GM19043 (cell line): ENCODE measurements around the gene GRID1.
"Not testable (repeated sequence)": the region's sequence is repeated elsewhere in the genome, so short reads cannot be mapped to it uniquely, and the experiment has no call there.

Experiments
- ATAC-seq: cut with Tn5 transposase; IDR thresholded peaks from one replicate; pipeline ENCODE4 v1.9.1; 2021; ENCODE audit warnings: low read depth; ENCODE audit not compliant: unreplicated experiment

The GRID1 gene

DNA sequence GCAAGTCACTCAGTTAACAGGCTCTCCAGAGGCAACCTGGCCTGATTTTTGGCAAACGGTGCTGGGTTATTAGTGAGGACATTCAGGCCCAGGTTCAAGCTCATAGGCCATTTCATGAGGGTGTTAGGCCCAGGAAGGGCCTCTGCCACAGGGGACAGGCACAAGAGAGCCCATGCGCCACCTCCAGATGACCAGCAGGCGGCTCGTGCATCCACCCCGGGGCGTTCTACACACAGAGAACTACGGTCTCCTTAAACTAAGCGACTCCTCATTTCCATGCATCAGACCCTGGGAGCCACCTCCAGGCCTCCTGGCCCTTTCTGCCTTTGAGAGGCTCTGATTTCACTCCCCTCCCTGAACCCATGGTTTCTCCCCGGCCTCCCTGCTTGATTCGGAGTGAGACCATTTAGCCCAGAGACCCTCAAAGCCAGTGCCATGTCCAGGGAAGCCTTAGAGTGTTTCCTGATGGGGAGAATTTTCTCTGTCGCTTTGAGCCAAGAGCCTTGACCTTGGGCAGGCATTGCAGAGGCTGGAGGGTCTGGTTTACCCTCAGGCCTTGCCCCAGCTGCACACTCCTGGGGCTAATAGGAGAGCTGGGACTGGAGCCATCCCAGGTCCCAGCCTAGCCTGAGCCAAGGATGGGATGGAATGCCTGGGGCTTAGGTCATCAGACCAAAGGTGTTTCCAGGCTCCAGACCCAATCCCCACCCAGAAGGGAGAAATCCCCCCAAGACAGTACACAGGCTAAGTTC, 188.0 kb downstream of the GRID1 start:
- ATAC-seq: no peak

DNA sequence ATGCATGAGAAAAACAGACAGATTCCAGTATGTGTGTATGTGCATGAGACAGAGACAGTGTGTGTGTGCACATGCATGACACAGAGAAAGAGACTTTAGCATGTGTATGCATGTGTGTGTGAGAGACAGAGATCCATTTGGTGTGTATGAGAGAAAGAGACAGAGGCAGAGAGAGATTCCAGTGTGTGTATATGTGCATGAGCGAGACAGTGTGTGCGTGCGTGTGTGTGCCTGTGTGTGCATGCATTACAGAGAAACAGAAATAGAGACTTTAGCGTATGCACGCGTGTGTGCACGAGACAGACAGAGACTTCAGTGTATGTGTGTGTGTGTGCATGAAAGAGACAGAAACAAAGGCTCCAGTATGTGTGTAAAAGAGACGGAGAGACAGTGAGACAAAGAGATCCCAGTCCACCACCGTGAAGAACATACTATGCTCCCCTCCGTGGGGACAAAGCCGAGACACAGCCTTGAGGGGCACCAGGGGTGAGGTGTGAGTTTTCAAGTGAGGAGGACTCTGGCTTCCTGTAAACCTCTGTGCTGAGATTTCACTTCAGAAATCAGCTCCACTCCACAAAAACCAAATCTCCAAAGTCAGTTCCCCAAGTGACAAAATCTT, 188.9 kb downstream of the GRID1 start:
- ATAC-seq: no peak

DNA sequence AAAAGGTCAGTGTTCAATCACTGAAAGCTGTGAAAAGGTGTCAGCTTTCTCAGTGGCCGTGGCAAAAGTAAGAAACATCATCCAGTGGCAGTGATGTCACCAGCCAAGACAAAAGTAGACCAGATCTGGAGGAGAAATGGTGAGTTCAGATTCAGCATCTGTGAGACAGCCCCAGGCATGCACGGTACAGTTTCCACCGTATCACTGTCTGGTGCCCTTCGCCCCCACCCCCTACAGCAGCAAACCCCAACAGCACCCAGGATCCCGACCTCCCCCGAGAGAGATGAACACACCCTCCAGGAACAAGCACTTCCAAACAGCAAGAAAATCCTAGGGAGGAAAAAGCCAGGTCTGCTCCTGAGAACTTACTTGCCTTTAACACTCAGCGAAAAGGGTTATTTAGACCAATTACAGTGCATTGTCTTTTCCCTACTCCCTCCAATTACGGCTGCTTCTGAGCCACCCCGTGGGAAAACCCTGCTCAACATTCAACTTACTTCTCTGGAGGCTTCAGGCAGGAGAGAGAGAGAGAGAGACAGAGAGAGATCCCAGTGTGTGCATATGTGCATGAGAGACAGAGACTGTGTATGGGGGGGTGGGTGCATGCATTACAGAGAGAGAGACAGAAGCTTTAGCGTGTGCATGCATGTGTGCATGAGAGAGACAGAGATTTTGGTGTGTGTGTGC, 189.6 kb downstream of the GRID1 start:
- no peak for ATAC-seq

DNA sequence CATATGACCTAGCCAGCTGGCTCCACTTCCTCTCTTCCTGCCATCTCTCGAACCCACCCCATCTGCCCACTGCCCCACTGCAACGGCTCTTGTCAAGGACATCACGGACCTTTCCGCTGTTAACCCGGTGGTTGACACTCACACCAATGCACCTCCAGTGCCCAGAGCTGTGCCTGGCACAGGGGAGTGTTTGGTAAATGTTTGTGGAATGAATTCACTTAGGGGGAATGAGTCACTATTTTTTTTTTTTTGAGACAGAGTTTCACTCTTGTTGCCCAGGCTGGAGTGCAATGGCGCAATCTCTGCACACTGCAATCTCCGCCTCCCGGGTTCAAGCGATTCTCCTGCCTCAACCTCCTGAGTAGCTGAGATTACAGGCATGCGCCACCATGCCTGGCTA, 191.1 kb downstream of the GRID1 start:
- not testable (repeated sequence) for ATAC-seq

DNA sequence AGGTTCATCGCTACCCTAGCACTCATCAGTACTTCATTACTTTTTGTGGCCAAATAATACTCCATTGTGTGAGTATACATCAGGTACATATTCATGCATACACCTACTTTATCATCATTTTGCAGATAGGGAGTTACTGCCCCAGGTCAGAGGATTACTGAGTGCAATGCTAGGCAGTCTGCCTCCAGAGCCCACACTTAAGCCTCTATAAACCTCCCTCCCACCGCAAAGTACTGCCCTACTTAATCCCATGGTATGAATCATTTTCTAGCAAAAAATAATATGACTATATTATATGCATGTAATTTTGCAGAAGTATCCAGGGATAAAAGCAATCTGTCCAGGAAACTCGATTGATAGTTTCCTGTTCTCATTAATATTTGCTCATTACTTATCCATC, 194.3 kb downstream of the GRID1 start:
- ATAC-seq: no peak

DNA sequence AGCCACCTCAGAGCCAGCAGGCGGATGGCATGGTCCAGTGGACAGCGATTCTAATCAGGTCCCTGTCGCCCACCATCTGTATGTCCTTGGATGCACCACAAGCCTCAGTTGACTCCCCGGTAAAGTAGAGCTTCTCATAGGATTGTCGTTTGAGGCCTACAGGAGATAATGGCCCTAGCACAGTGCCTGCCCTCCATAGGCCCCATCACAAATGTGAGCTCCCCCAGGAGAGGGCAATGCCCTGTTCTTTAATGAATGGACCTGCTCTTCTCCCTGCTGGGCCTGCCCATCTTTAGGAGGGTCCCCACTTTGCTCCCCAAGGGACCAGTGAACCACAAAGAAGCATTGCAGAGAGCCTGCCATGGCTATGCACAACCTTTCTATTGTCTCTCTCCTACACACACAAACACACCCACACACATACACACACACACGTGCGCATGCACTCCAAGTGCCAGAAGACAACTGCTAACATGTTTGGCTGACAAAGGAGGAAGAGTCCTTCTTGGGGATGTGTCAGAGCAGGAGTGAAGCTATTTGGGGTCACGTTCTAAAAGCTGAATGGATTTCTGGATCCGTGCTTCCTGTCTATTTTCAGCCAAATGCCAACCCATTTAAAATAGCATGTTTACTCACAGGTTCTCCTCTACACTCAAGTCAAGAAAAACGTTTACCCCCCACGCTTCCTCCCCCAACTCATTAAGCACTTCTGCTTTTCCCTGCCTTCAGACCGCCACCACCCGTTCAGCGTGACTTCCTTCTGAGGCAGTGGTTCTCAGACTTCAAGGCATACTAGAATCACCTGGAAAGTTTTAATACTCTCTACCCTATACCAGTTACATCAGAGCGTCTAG, 196.1 kb downstream of the GRID1 start:
- ATAC-seq: no peak

DNA sequence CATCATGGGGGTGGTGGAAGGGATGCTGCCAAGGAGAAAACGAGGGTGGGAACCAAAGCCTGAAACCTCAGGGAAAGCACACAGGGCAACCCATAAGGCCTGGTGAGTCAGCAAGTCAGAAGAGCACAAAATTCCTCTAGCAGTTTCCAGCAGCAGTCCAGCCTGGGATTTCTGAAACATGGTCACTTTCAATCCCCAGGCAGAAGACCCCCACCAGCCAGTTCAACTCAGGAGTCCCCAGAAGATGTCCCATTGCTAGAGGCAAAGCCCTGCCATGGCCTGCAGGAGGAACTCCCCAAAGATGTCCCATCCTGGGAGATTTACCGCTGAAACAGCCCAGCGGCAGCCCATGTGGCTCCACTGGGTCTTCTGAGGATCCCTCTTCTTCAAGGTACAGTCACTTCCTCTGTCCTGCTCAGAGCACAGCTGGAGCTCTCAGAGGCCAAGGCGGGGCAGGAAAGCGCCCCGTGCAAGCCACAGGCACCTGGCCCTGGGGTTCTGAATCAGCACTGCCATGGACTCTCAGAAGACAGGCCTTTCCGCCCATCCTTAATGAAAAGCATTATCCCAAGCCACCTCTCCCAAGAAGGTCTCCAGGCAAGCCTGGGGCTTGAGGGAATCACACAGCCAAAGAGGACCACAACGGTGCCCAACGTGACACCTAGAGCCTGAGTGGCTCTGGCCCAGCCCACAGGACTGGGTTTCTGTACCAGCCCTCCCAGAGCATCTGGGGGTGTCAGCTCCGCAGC, 196.9 kb downstream of the GRID1 start:
- ATAC-seq: no peak

DNA sequence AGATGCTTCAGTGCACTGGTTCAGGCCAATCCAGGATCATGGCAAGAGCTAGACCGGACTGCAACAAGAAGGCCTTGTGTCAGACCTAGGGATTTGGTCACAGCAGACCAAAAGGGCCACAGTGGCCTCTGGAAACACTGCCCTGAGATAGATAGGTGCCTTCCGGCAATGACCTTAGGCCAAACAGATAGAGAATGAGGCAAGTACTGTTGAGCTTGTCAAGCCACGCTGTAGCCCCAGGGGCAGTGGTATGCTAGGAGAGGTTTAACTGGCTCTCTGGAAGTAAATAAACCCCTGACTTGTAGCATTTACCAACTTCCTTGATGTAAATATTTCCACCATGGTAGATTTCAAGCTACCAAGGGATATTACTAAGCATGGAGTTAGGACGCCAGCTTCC, 197.5 kb downstream of the GRID1 start:
- ATAC-seq: no peak

DNA sequence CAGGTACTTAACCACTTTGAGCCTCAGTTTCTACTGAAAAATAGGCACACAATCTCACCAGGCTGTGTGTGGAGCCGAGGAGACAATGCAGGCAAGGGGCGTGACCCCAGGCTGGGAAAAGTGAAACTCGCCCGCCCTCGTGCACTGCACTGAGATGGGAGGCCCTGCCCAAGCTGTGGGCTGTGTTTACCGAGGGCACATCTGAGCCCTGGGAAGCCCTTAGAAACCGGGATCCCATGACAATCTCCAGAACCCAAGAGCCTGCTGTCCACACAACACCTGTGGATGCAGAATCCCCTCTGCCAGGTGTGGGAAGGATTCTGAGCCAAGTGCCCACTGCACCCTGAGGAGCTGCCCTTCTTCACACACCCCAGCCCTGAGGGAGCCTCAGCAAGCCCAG, 198.3 kb downstream of the GRID1 start:
- no peak for ATAC-seq

DNA sequence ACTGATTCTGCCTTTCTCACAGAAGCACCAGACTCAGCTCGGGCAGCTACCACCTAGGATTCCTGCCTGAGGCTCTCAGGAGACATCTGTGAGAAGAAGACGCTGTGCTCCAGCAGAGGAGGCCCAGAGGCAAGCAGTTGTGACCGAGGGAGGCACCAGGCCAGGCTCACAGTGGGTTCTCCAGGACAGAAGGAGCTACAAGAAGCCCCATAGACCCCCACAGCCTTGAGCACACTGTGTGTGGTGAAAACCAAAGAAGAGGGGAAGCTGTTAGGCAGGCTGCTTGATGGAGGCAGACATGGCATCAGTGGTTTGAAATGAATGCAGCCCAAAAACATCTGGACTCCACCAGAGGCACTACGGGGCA, 198.8 kb downstream of the GRID1 start:
- no peak for ATAC-seq

DNA sequence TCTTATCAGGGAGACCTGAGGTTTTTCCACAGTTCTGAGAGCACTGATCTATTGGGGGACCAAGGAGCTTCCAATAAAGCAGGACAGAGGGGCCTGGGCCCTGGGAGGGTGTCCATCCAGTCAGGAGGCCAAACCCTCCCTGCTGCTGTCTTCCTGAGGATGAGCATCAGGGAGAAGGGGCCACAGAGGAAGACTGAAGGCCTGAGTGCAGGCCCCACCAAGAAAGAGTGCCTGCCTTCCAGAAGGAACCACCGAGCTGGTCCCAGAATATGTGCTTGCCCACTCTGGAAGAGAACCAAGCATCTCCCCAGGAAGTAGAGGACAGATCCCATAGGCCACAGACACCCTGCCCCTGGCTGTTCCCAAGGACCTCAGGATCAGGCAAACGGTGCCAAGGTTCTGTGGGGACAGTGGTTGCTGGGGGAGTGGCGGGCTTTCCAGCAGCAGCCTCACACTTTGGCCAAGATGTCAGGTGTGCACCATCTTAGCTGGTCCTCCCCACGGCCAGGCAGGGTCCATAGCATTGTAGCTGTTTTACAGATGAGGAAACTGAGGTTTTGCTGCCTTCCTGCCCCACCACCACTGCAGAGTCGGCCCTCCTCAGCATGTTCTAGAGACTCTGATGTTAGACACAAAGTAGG, 199.4 kb downstream of the GRID1 start:
- ATAC-seq: no peak

DNA sequence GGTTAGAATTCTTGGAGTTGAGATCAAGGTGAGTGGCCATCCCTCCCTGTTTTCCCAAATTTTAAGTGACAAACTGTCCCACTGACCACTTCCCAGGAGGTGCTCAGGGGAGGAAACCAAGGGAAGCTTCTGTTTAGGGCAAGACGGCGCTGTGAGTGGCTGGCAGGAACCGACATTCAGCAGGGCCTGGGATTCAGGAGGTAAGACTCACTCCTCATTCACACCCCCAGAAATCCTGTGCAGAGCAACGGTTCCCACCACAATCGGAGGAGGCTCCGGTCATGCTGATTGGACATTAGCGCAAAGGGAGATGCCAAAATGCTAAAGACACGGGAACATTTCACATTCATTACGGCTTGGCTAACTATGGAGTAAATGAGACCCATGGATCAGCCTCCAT, 200.9 kb downstream of the GRID1 start:
- ATAC-seq: no peak

DNA sequence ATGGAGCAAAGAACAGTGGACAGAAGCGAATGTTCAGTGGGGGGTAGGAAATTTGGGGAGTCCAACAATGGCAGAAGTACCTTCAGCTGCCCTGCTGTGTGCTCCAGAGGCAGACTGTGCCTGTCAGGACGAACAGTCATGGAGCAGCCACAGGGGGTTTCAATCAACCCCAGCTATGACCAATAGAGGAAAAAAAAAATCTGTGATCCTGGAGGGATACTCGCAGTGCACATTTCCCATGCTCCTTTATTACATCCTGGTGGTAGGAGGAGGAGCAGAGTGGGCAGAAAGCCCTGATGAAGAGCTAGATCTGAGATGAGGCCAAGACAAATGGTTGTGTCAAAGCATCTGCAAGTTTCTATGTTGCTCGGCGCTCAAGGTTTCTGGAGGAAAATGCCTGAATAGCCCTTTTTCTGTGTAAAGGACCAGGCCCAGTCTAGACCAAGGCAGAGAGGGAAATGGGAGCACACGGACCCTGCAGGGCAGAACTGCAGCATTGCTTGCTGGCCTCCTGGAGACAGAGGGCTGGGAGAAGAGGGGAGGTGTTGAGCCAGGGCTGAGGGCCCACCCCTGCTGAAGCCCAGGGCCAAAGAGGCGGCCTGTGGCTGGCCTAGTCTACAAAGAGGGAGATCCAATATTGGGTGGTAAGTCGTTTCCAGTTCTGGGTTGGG, 201.5 kb downstream of the GRID1 start:
- ATAC-seq: no peak

DNA sequence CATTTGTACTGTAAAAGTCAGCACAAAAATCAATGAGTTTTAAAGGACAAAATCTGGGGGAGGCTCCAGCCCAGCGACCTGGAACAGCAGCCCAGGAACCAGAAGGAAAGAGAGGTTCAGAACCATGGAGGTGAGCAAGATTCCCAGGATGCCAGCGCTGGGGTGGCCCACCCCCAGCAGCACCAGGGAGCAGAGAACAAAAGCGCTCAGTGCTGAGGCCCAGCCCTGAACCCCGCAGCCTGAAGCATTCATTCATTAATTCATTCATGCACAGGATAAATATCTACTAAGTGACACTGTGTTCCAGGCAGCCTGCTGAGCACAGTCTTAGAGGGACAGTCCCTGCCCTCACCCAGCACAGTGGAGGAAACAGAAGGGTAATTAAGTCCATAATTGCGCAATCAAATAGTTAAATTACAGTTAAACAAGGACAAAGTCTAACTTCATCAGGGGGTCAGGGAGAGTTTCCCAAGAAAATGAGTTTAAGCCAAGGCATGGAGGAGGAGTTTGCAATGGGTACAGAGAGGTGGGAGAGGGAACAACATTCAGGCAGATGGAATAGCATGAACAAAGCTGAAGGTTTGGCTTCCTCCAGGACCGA, 202.3 kb downstream of the GRID1 start:
- no peak for ATAC-seq

DNA sequence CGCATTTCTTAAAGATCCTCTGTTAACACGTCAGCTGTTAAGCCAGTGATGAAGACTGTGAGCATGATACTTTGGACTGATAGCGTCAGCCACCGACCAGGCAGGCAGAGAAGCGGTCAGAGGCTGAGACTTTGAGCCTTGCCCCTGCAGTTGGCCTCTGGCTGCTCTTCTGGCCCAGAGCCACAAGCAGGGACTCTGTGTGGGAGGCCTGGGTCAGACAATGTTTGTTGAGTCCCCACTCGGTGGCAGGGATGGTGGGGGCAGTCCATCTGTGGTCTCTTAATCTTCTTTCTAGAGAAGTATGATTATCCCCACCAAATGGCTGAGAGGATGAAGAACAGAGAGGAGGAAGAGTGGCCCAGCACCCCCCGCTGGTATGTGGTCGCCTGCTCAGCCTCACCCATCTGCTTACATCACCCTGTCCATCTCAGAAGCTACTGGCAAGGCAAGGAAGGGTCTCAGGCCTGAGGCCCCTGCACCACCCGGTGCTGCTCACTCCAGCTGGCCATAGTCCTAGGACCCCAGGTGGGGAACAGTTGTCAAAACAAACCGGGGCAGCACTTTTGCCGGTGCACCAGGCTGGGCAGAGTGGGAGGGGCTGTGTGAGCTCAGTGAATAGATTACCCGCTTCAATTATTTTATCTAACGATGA, 202.9 kb downstream of the GRID1 start:
- no peak for ATAC-seq

DNA sequence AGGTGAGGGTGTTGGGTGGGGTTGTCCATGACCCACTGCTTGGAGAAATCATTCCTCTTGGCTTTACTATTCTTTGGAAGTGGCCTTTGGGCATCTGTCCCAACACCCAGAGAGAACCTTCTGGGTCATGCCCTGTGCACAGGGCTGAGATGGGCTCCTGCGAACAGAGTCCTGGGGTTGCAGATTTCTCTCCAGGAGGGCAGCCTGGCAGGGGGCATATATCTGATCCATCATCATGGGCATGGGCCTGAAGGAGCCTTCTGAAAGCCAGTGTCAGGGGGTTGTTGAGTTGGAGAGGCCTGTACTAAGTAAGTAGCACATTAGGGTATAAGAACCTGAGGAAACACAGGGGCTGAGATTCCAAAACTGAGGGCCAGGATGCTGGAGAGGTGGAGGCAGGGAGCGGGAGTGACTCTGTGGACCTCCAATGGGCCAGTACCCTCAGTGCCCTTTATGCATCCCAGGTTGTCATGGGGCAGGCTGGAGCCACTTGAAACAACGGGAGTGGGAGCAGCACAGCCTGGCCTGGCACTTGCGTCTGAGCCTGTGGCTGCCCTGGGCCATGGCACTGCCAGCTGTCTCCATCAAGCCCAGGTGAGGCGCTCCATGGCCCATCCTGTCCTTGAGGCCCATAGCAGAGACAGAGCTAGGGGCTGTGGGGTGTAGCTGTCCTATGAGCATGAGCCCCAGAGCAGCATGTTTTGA, 203.7 kb downstream of the GRID1 start:
- no peak for ATAC-seq

DNA sequence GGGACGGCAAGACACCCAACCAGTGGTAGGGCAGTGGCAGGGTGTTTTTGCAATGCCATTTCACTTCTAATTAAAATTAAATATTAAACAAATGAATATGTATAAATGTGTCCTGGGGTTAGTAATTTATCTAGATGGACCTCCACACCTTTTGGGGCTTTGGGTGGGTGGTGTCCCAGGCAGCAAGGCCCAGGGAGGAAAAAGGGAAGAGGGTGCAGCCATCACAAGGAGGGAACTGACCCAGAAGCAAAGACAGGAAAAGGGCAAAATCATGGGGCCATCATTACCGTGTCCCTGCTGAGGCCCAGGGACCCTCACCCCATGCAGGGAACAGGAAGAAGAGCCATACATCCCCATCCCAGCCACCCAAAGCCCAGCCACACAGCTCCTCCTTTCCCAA, 204.6 kb downstream of the GRID1 start:
- ATAC-seq: no peak
